ENCODE results near the gene AGAP5.
"Not testable (repeated sequence)": the region's sequence is repeated elsewhere in the genome, so short reads cannot be mapped to it uniquely, and the experiment has no call there.

The AGAP5 gene

GRCh38 chr10:73674546-73674945 lies 23.4 kb downstream of the AGAP5 start:
- not testable (repeated sequence) for H3K27me3 ChIP-seq (ENCODE audit: control insufficient read depth, insufficient read depth, low read length); H3K9me3 ChIP-seq (ENCODE audit: control insufficient read depth, insufficient read depth, low read length); H3K27ac ChIP-seq (ENCODE audit: low read depth, low read length); H3K9ac ChIP-seq (ENCODE audit: low read depth, low read length); H3K36me3 ChIP-seq (ENCODE audit: control insufficient read depth, insufficient read depth, low read length); H3K4me3 ChIP-seq (ENCODE audit: low read depth, low read length); H3K4me1 ChIP-seq (ENCODE audit: control insufficient read depth, insufficient read depth, low read length)

- not testable (repeated sequence) for H3K27ac ChIP-seq (ENCODE audit: low read depth, low read length); H3K9ac ChIP-seq (ENCODE audit: low read depth, low read length); H3K27me3 ChIP-seq (ENCODE audit: control insufficient read depth, insufficient read depth, low read length); H3K4me3 ChIP-seq (ENCODE audit: low read depth, low read length); H3K9me3 ChIP-seq (ENCODE audit: control insufficient read depth, insufficient read depth, low read length); H3K36me3 ChIP-seq (ENCODE audit: control insufficient read depth, insufficient read depth, low read length); H3K4me1 ChIP-seq (ENCODE audit: control insufficient read depth, insufficient read depth, low read length)
Observed at GRCh38 chr10:73668378-73668777, 29.5 kb downstream of the AGAP5 start.

- not testable (repeated sequence) for H3K27me3 ChIP-seq (ENCODE audit: control insufficient read depth, insufficient read depth, low read length); H3K9ac ChIP-seq (ENCODE audit: low read depth, low read length); H3K36me3 ChIP-seq (ENCODE audit: control insufficient read depth, insufficient read depth, low read length); H3K9me3 ChIP-seq (ENCODE audit: control insufficient read depth, insufficient read depth, low read length); H3K27ac ChIP-seq (ENCODE audit: low read depth, low read length); H3K4me1 ChIP-seq (ENCODE audit: control insufficient read depth, insufficient read depth, low read length); H3K4me3 ChIP-seq (ENCODE audit: low read depth, low read length)
Observed at GRCh38 chr10:73666153-73666809, 31.6 kb downstream of the AGAP5 start.

- not testable (repeated sequence) for H3K36me3 ChIP-seq (ENCODE audit: control insufficient read depth, insufficient read depth, low read length); H3K9ac ChIP-seq (ENCODE audit: low read depth, low read length); H3K4me3 ChIP-seq (ENCODE audit: low read depth, low read length); H3K9me3 ChIP-seq (ENCODE audit: control insufficient read depth, insufficient read depth, low read length); H3K27ac ChIP-seq (ENCODE audit: low read depth, low read length); H3K4me1 ChIP-seq (ENCODE audit: control insufficient read depth, insufficient read depth, low read length); H3K27me3 ChIP-seq (ENCODE audit: control insufficient read depth, insufficient read depth, low read length)
Observed at GRCh38 chr10:73665581-73665980, 32.3 kb downstream of the AGAP5 start.

- H3K27ac ChIP-seq (ENCODE audit: low read depth, low read length); H3K27me3 ChIP-seq (ENCODE audit: control insufficient read depth, insufficient read depth, low read length); H3K36me3 ChIP-seq (ENCODE audit: control insufficient read depth, insufficient read depth, low read length); H3K9ac ChIP-seq (ENCODE audit: low read depth, low read length); H3K4me3 ChIP-seq (ENCODE audit: low read depth, low read length); H3K4me1 ChIP-seq (ENCODE audit: control insufficient read depth, insufficient read depth, low read length); H3K9me3 ChIP-seq (ENCODE audit: control insufficient read depth, insufficient read depth, low read length): not testable (repeated sequence)
Observed at GRCh38 chr10:73664156-73665040, 33.5 kb downstream of the AGAP5 start.

DNA sequence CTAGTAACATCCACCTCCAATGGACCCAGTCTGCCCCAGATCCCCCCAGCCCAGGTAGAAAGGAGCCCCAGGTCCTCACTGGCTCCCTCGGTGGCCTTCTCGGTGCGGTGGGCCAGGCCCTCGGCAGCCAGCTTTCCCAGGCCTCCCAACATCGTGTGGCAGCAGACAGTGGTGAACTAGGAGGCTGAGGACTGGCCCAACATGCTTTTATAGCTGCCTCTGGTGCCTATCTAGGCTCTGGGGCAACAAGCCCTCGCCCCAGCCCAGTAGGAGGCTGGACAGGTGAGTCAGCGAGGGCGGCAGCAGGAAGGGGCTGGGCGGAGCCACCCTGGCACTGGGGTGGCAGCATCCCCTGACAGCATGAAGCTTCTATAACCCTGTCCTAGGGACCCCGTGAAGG lies 34.3 kb downstream of the AGAP5 start:
- not testable (repeated sequence) for H3K27ac ChIP-seq (ENCODE audit: low read depth, low read length); H3K36me3 ChIP-seq (ENCODE audit: control insufficient read depth, insufficient read depth, low read length); H3K9ac ChIP-seq (ENCODE audit: low read depth, low read length); H3K4me1 ChIP-seq (ENCODE audit: control insufficient read depth, insufficient read depth, low read length); H3K4me3 ChIP-seq (ENCODE audit: low read depth, low read length); H3K9me3 ChIP-seq (ENCODE audit: control insufficient read depth, insufficient read depth, low read length); H3K27me3 ChIP-seq (ENCODE audit: control insufficient read depth, insufficient read depth, low read length)

DNA sequence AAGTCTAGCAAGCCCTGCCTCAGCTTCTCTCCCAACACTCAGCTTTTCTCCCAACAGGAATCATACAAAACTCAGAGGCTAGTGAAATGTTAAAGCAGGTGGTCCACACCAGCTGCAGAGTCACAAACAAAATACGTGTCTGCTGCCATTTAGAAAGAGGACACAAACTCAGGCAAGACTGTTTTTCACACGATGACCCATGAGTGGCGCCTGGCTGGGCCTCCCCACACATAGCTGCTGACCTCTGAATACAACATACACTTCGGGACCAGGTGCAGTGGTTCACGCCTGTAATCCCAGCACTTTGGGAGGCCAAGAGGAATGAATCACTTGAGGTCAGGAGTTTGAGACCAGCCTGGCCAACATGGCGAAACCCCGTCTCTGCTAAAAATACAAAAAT lies 35.2 kb downstream of the AGAP5 start:
- H3K27me3 ChIP-seq (ENCODE audit: control insufficient read depth, insufficient read depth, low read length); H3K4me3 ChIP-seq (ENCODE audit: low read depth, low read length); H3K36me3 ChIP-seq (ENCODE audit: control insufficient read depth, insufficient read depth, low read length); H3K4me1 ChIP-seq (ENCODE audit: control insufficient read depth, insufficient read depth, low read length); H3K9me3 ChIP-seq (ENCODE audit: control insufficient read depth, insufficient read depth, low read length); H3K27ac ChIP-seq (ENCODE audit: low read depth, low read length); H3K9ac ChIP-seq (ENCODE audit: low read depth, low read length): not testable (repeated sequence)

DNA sequence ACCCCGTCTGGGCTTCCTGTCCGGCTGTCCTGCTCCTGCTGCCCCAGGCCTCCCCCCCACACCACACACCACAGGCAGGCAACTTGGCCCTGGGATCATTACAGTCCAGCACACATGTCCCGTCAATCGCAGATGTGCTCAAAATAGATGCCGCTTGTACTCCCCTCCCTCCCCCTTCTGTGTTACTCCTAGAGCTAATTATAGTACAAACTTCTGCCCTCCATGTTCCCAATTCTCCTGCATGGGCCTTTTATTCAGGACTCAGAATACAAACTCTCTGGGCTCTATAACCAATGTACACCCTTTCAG lies 42.0 kb downstream of the AGAP5 start, which contains the start of gene SYNPO2L:
Gene SYNPO2L, minus strand, starts transcription at position 40 of the 309 bp plus-strand sequence. CDS start 107 bp downstream, outside the sequence.
- H3K4me3 ChIP-seq (ENCODE audit: low read depth, low read length) = no peak within 1 kb of the TSS
- no peaks in the 10 kb centered on the region for H3K9me3 ChIP-seq (ENCODE audit: control insufficient read depth, insufficient read depth, low read length)
- no peaks in the 10 kb centered on the region for H3K36me3 ChIP-seq (ENCODE audit: control insufficient read depth, insufficient read depth, low read length)
- H3K27ac ChIP-seq (ENCODE audit: low read depth, low read length) = no peak within 1 kb of the TSS
- H3K9ac ChIP-seq (ENCODE audit: low read depth, low read length) = no peak within 1 kb of the TSS
- H3K4me1 ChIP-seq (ENCODE audit: control insufficient read depth, insufficient read depth, low read length) = no peaks in the 10 kb centered on the region
- H3K27me3 ChIP-seq (ENCODE audit: control insufficient read depth, insufficient read depth, low read length) = no peaks in the 10 kb centered on the region

DNA sequence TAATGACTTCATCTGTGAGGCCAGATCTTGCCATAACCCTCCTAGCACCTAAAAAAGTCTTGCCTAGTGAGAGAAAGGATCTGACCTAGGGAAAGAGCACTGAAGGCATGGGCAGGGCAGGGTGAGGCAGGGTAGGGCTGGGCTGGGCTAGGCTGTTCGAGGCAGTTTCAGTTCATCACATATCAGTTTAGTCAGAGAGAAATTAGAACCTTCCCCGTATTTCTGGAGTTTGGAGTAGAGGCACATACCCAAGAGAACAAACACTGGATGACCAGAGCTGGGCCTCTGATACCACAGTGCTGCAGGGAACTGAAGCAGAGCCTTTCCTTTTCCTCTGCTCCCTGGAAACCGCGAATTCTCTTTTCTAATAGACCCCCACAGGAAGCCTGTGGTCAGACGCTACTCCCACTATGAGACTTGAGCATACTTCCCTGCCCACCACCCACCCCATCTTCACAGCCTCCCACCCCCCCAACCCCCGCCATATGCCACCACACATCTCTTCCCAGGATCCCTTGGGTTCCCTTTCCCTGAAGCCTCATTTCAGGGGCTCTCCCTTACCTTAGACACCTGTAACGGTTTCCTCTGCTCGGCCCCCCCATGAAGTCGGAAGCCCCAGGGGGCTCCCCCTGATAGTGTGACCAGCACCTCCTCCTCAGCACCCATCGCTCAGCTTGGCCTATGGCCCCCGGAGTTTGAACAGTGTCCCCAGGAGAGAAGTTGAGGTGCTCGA lies 42.5 kb downstream of the AGAP5 start:
- Histone ChIP-seq H3K36me3 (ENCODE audit: control insufficient read depth, insufficient read depth, low read length) (no peaks in the 10 kb centered on the region), H3K4me3 (ENCODE audit: low read depth, low read length) (no peak overlapping the region), H3K27ac (ENCODE audit: low read depth, low read length) (no peak overlapping the region), H3K27me3 (ENCODE audit: control insufficient read depth, insufficient read depth, low read length) (no peaks in the 10 kb centered on the region), H3K9ac (ENCODE audit: low read depth, low read length) (no peak overlapping the region), H3K9me3 (ENCODE audit: control insufficient read depth, insufficient read depth, low read length) (no peaks in the 10 kb centered on the region), H3K4me1 (ENCODE audit: control insufficient read depth, insufficient read depth, low read length) (no peaks in the 10 kb centered on the region)

DNA sequence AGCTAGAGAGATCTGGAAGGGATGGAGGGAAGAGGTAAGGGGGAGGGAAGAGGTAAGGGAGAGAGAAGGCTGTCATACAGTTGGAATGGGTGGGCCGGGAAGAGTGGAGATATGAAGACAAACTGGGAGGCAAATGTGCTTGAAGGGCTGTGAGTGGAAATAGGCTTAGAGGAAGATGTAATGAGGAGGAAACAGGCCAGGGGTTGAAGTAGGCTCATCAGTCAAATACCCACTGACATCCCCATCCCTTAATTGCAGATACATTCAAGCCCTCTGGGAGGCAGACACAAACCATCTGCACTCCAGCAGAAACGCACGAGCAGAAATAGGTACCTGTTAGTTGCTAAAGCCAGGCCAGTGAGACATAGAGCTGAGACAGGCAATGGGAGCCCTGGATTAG lies 44.2 kb downstream of the AGAP5 start:
- Histone ChIP-seq H3K27ac (ENCODE audit: low read depth, low read length) (no peak overlapping the region), H3K4me3 (ENCODE audit: low read depth, low read length) (no peak overlapping the region), H3K9me3 (ENCODE audit: control insufficient read depth, insufficient read depth, low read length) (no peaks in the 10 kb centered on the region)

GRCh38 chr10:73653195-73653594 lies 44.7 kb downstream of the AGAP5 start:
- Histone ChIP-seq H3K4me3 (ENCODE audit: low read depth, low read length) (no peak overlapping the region), H3K9me3 (ENCODE audit: control insufficient read depth, insufficient read depth, low read length) (no peaks in the 10 kb centered on the region), H3K4me1 (ENCODE audit: control insufficient read depth, insufficient read depth, low read length) (peaks cover 3% of the 10 kb centered on the region; the same call in 1 of the 2 replicates), H3K27me3 (ENCODE audit: control insufficient read depth, insufficient read depth, low read length) (no peaks in the 10 kb centered on the region), H3K36me3 (ENCODE audit: control insufficient read depth, insufficient read depth, low read length) (no peaks in the 10 kb centered on the region), H3K27ac (ENCODE audit: low read depth, low read length) (no peak overlapping the region), H3K9ac (ENCODE audit: low read depth, low read length) (no peak overlapping the region)

More for the DNA sequence above, 44.2 kb downstream of the AGAP5 start:
- H3K36me3 ChIP-seq (ENCODE audit: control insufficient read depth, insufficient read depth, low read length) = no peaks in the 10 kb centered on the region
- H3K4me1 ChIP-seq (ENCODE audit: control insufficient read depth, insufficient read depth, low read length) = peaks cover 2% of the 10 kb centered on the region; the same call in 1 of the 2 replicates
- no peak overlapping the region for H3K9ac ChIP-seq (ENCODE audit: low read depth, low read length)
- no peaks in the 10 kb centered on the region for H3K27me3 ChIP-seq (ENCODE audit: control insufficient read depth, insufficient read depth, low read length)

All from HUES48 (cell line).